Activated CD4-positive, alpha-beta T cell treated with anti-CD3 and anti-CD28 coated beads, Interleukin-2, amount 50 U/mL, for 48 hours (primary cell): ENCODE data around the gene MRPL28.
A peak's percentile ranks its signal among the peaks of the same experiment; 100 is the strongest.
"Not testable (repeated sequence)": the region's sequence is repeated elsewhere in the genome, so short reads cannot be mapped to it uniquely, and the experiment has no call there.

Source experiments
- DNase-seq, 2 experiments: peaks; one replicate each; pipeline ENCODE4 v3.0.0-alpha.2; 2020

The MRPL28 gene

DNA sequence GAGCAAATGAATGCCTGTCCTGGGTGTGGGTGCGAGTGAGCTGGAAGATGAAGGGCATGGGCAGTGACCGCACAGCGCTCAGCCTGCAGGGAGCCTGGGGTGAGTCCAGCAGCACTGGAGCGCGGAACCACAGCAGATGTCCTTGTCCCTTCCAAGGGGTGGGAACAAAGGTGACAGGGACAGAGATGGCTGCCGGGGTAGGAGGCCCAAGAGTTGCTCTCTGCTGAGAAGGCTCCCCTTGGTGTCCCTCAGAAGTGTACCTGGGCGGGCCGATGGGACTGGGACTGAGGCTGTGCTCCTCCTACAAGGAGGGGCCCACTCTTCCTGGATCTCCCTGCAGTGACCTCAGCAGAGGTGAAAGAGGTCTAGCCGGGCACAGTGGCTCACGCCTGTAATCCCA lies 19.0 kb upstream of the MRPL28 start:
- DNase-seq, result no peak

GRCh38 chr16:387761-388666 lies 17.7 kb upstream of the MRPL28 start:
- DNase-seq, result not testable (repeated sequence)

- DNase-seq, result no peak
Measured at GRCh38 chr16:386641-387156, 16.4 kb upstream of the MRPL28 start.

- peak; percentile 56 to 68 for DNase-seq
Measured at GRCh38 chr16:383326-384051, 13.2 kb upstream of the MRPL28 start.

- DNase-seq, result peak; percentile 60 to 63
Measured at GRCh38 chr16:381789-382717, 11.7 kb upstream of the MRPL28 start, which contains the start of gene PGAP6. TSS of gene PGAP6 (minus strand) at chr16:381978. CDS start at chr16:381821, 157 bp downstream.

DNA sequence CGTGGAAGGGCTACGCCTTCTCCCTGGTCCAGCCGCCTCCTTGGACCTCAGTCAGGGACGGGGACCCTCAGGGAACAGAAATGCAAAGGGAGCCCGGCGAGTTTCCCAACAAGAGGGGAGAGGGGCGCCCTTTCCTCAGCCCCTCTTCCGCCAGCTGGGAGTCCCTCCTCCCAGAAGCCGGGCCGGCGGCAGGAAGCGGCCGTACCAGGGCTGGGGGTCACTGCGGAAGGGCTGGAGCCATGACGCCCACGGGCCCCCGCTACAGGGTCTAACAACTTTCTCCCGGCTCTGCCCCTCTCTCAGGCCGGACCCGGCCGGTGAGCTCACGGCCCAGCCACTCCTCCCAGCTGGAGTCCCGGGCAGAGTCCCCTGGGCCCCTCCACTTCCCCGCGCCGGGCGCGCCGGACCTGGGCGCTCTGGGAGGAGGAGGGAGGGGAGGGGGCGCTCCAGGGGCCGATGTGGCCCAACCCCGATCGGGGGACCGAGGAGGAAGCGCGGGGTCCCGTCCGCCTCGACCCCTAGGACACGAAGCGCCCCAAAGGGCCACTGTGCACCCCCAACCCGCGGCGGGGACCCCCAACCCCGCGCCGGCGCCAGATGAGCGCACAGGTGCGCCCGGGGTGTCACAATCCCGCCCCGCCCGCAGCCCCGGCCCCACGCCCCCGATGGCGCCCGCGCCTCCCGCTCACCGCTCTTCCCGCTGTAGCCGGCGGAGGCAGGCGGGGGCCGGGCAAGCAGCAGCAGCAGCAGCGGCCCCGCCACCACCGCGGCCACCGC lies 10.9 kb upstream of the MRPL28 start:
- DNase-seq, result peak in 1 of 2 experiments; percentile 36

DNA sequence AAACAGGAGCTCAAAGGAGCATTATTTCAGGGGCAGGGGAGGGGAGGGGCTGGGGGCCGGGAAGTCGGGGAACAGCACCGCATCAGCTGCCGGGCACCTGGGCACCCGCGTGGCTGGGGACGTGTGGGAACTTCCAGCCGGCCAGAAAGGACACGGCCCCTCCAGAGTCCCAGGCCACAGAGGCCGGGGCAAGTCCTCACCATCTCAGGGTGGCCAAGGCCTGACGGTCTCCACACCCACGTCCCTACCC lies 10.3 kb upstream of the MRPL28 start:
- DNase-seq, result no peak

- DNase-seq, result no peak
Measured at GRCh38 chr16:379961-380761, 9.8 kb upstream of the MRPL28 start.

GRCh38 chr16:379183-379960 lies 9.0 kb upstream of the MRPL28 start:
- DNase-seq, result no peak

GRCh38 chr16:378821-379182 lies 8.5 kb upstream of the MRPL28 start:
- DNase-seq, result no peak

GRCh38 chr16:378113-378820 lies 7.9 kb upstream of the MRPL28 start:
- not testable (repeated sequence) for DNase-seq

- no peak for DNase-seq
Measured at GRCh38 chr16:377419-377951, 7.1 kb upstream of the MRPL28 start.

- no peak for DNase-seq
Measured at GRCh38 chr16:376817-377418, 6.6 kb upstream of the MRPL28 start.

DNA sequence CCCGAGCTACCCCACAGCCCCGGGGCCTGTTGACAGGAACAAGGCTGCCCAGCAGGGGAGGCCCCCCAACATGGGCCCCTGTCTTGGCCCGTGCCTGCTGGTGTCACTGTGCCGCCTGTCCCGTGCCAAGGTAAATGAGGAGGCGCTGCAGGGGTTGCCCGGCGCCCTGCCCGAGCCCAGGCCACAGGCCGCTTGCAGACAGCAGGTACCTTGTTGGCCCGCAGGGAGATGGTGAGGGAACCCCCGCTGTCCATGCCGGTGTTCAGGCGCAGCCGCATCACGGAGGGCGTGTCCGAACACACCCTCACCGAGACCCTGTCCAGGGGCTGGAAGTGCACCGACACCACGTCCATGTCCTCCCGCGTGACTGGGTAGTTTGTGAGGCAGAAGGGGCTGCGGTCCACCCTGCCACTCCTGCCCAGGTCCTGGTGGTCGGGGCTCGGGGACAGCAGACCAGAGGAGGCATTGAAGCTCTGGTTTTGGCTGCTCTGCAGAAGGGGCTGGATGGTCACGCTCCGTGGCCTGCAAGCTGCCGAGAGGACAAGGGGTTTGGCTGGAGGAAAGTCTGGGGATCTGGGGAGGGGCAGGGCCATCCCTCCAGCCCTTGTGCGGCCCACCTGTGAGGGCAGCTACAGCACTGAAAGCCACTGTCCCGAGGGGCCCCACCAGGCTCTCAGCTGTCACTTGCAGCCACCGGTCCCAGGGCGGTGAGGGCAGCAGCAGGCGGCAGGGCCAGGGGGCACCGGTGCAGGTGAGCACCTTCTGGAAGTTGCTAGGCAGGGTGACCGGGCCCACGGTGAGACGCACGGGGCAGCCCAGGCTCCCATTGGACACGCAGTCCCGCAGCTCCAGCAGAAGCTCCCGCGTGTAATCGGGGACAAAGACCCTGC lies 5.8 kb upstream of the MRPL28 start:
- DNase-seq, result no peak

GRCh38 chr16:375212-375611 lies 4.9 kb upstream of the MRPL28 start:
- DNase-seq, result no peak

DNA sequence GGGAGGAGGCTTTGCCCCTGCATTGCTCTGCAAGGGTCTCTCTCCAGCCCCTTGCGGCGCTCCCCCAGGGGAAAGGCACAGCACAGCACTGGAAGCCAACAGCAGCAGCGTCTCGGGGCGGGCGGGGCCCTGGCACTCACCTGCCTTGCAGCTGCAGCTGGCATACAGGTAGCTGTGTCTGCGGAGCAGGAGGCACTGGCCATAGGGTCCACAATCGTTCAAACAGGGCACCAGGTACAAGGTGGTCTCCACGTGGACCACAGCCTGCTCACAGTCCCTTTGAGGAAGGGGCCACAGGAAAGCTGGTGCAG lies 4.2 kb upstream of the MRPL28 start:
- DNase-seq, result no peak

- DNase-seq, result no peak
Measured at GRCh38 chr16:373848-374615, 3.7 kb upstream of the MRPL28 start.
